Parathyroid adenoma (tissue), 2 donors: ENCODE measurements around the gene DMPK.

ENCODE experiments used
- H2AFZ ChIP-seq: fragments of 300-600 bp; sonication (generic); one replicate; pipeline ENCODE4 v1.7.0; 2017; ENCODE audit warnings: antibody characterized with exemption, mild to moderate bottlenecking
- H3K27ac ChIP-seq: fragments of 300-600 bp; sonication (generic); one replicate; pipeline ENCODE4 v1.7.0; 2017
- H3K27me3 ChIP-seq: fragments of 300-600 bp; sonication (generic); one replicate; pipeline ENCODE4 v1.7.0; 2017; ENCODE audit warnings: low read length; ENCODE audit not compliant: control insufficient read depth, insufficient read depth
- H3K36me3 ChIP-seq: fragments of 300-600 bp; sonication (generic); one replicate; pipeline ENCODE4 v1.7.0; 2017; ENCODE audit warnings: low read length; ENCODE audit not compliant: control insufficient read depth, insufficient read depth
- H3K4me1 ChIP-seq: fragments of 300-600 bp; sonication (generic); one replicate; pipeline ENCODE4 v1.7.0; 2017; ENCODE audit warnings: control low read depth
- H3K4me2 ChIP-seq: fragments of 300-600 bp; sonication (generic); one replicate; pipeline ENCODE4 v1.7.0; 2017; ENCODE audit warnings: low read length
- H3K4me3 ChIP-seq: fragments of 300-600 bp; sonication (generic); one replicate; pipeline ENCODE4 v1.7.0; 2017; ENCODE audit warnings: low read depth, low read length
- H3K79me2 ChIP-seq: fragments of 300-600 bp; sonication (generic); one replicate; pipeline ENCODE4 v1.7.0; 2017; ENCODE audit warnings: control low read depth
- H3K9ac ChIP-seq: fragments of 300-600 bp; sonication (generic); one replicate; pipeline ENCODE4 v1.7.0; 2017; ENCODE audit warnings: mild to moderate bottlenecking
- H3K9me3 ChIP-seq: fragments of 300-600 bp; sonication (generic); one replicate; pipeline ENCODE4 v1.7.0; 2017; ENCODE audit warnings: low read length; ENCODE audit not compliant: control insufficient read depth
- TF ChIP-seq, protein P1 (sequence below): fragments of 300-600 bp; sonication (generic); IDR thresholded peaks from one replicate; pipeline ENCODE4 v1.7.0; 2017; ENCODE audit warnings: antibody characterized with exemption, mild to moderate bottlenecking
- donor health status: primary hyperparathyroidism.

The DMPK gene

DNA sequence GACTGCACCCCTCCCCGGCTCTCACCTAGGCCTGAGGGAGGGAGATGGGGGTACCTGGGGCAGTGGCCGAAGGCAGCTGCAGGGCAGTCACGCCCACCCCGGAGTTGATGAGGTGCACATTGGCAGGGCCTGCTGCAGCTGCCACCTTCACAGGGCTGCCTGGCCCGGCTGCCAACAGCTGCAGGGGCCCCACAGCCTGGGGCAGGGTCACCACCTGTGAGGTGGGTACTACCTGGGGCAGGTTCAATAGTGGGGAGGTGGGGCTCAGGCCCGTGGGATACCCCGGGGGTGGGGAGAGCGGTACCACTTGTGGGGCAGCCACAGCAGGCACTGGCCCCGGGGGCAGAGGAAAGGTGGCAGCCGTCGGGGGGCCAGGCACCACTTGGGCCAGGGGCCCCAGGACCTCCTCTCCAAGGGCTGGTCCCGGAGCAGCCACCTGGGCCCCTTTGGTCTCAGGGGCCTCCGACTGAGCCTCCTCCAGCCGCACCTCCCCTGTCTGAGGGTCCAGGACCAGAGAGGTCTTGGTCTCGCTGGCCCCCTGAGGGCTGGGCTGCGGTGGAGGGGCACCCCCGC is 15.9 kb downstream of the DMPK start:
- Histone ChIP-seq H3K4me1 (peaks cover 33% of the 10 kb centered on the region), H3K4me3 (peak overlapping the region; percentile 77), H2AFZ (peak overlapping the region; percentile 69), H3K27me3 (no peaks in the 10 kb centered on the region), H3K9me3 (no peaks in the 10 kb centered on the region), H3K79me2 (peaks cover 16% of the 10 kb centered on the region), H3K4me2 (peak overlapping the region; percentile 86), H3K9ac (peak overlapping the region; percentile 77), H3K36me3 (no peaks in the 10 kb centered on the region), H3K27ac (peak overlapping the region; percentile 95)
- TF ChIP-seq, protein P1, sequence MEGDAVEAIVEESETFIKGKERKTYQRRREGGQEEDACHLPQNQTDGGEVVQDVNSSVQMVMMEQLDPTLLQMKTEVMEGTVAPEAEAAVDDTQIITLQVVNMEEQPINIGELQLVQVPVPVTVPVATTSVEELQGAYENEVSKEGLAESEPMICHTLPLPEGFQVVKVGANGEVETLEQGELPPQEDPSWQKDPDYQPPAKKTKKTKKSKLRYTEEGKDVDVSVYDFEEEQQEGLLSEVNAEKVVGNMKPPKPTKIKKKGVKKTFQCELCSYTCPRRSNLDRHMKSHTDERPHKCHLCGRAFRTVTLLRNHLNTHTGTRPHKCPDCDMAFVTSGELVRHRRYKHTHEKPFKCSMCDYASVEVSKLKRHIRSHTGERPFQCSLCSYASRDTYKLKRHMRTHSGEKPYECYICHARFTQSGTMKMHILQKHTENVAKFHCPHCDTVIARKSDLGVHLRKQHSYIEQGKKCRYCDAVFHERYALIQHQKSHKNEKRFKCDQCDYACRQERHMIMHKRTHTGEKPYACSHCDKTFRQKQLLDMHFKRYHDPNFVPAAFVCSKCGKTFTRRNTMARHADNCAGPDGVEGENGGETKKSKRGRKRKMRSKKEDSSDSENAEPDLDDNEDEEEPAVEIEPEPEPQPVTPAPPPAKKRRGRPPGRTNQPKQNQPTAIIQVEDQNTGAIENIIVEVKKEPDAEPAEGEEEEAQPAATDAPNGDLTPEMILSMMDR: no peak

DNA sequence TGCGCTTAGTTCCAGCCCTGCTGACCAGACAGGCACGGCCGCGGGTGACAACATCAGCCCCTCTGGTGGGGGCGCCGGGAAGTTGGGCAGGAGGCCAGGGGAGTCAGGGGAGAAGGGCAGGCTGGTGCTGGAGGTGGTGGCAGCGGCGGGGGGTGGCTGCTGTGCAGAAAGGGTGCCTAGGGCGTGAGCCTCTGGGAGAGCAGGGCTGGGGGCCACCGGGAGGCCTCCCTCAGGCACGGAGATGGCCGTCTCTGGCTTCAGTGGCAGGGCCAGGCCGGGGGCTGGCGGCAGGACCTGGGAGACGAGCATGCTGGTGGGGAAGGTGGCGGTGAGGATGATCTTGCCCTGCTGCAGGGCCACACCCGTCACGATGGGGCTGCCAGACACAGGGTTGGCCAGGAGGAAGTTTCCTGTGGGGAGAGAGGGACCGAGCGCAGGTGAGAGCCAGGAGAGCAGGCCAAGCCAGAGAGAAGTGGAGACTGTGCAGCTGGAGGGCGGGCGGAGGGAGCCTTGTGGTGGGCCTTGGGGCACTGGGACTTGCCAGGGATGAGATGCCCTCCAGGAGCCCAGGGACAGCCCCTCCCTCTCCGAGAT is 16.5 kb downstream of the DMPK start:
- H3K36me3 ChIP-seq: no peaks in the 10 kb centered on the region
- H3K4me3 ChIP-seq: no peak overlapping the region
- H3K4me1 ChIP-seq: peaks cover 27% of the 10 kb centered on the region
- no peaks in the 10 kb centered on the region for H3K9me3 ChIP-seq
- H2AFZ ChIP-seq: no peak overlapping the region
- H3K4me2 ChIP-seq: no peak overlapping the region
- no peaks in the 10 kb centered on the region for H3K27me3 ChIP-seq
- TF ChIP-seq, protein P1: no peak
- H3K27ac ChIP-seq: peak overlapping the region; percentile 95
- no peak overlapping the region for H3K9ac ChIP-seq
- H3K79me2 ChIP-seq: peaks cover 16% of the 10 kb centered on the region

DNA sequence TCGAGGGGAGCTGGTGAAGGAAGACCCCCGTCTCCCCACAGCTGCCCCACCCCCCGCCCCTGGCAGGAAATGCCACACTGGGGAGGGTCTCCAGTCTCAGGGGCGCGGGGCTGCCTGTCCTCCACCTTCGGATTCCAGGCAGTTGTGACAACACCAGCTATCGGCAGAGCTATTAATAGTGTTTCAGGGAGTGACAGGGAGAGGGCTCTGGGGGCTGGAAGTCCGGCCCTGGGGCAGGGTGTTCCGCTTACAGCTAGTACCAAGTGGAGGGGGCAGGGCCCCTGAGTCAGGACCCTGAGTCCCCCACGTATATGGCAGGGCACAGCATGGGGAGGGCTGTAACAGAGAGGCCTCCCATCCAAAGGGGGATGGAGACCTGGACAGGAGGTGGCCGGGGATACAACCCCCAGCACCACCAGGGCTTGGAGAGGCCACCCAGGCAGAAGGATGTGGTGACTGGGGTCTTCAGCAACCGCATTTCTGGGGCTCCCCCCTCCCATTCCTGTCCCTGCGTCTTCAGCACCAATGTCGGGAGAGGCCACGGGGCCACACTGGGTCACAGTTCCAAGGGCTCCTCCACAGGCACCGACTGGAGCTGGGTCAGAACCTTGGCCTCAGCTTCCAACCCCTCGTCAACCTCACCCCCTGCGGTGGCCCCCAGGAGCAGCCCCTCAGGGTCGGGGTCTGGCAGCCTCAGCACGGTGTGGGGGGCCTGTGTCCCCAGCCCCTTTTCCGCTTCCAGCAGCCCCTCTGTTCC is 17.2 kb downstream of the DMPK start:
- Histone ChIP-seq H3K27ac (peak overlapping the region; percentile 8), H3K9me3 (no peaks in the 10 kb centered on the region), H3K4me2 (no peak overlapping the region), H3K36me3 (no peaks in the 10 kb centered on the region), H3K27me3 (no peaks in the 10 kb centered on the region), H3K4me1 (peaks cover 23% of the 10 kb centered on the region), H3K9ac (no peak overlapping the region), H3K79me2 (peaks cover 16% of the 10 kb centered on the region), H2AFZ (no peak overlapping the region), H3K4me3 (no peak overlapping the region)
- TF ChIP-seq, protein P1: no peak

DNA sequence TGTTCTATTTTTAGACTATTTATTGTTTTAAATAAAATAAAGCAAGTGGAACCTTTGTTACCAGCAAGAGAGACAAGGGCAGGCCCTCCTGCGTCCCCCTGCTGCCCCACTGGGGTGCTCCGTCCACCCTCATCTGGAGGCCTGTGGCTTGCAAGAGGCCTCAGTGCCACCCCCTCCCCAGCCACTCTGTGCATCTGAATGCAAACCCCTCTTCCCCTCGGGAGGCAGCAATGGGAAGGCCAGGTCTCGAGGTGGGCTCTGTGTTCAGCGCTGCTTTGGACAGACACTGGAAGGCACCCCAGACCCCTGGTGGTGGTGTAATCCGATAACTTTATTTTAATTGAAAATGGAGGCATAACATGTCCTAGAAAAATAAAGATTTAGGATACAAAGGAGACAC is 17.8 kb downstream of the DMPK start:
- peak overlapping the region; percentile 8 for H3K27ac ChIP-seq
- no peaks in the 10 kb centered on the region for H3K9me3 ChIP-seq
- H3K4me1 ChIP-seq: peaks cover 23% of the 10 kb centered on the region

More for the DNA sequence above, 17.8 kb downstream of the DMPK start:
- Histone ChIP-seq H3K9ac (no peak overlapping the region), H3K4me2 (no peak overlapping the region), H3K4me3 (no peak overlapping the region), H2AFZ (no peak overlapping the region), H3K79me2 (peaks cover 16% of the 10 kb centered on the region), H3K27me3 (no peaks in the 10 kb centered on the region), H3K36me3 (no peaks in the 10 kb centered on the region)
- TF ChIP-seq, protein P1: no peak
